Activated gamma-delta T cell treated with anti-CD3 and anti-CD28 coated beads, Interleukin-2, amount 50 U/mL, for 16 hours (primary cell): Measurements from ENCODE around the gene MYBPC3.

ENCODE experiments used
- DNase-seq: peaks from one replicate; pipeline ENCODE4 v3.0.0-alpha.2; 2020; ENCODE audit warnings: low read depth

MYBPC3 gene

GRCh38 chr11:47384498-47384897 is 32.0 kb upstream of the MYBPC3 start:
- DNase-seq, result no peak

- DNase-seq, result no peak
These were observed 30.6 kb upstream of the MYBPC3 start for GRCh38 chr11:47383071-47383470.

DNA sequence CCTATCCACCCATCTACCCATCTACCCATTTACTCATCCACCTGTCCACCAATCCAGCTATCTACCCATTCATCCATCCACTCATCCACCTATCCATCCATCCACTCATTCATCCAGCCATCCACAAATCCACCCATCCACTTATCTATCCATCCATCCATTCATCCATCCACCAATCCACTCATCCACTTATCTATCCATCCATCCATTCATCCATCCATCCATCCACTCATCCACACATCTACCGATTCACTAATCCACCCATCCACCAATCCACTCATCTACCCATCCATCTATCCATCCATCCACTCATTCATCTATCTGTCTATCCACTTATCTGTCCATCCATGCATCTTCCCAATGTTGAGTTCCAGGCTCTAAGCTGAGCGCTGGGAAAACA is 27.6 kb upstream of the MYBPC3 start:
- DNase-seq, result no peak

GRCh38 chr11:47379317-47379716 is 26.8 kb upstream of the MYBPC3 start:
- no peak for DNase-seq

- no peak for DNase-seq
These were observed 26.3 kb upstream of the MYBPC3 start for GRCh38 chr11:47378836-47379170.

DNA sequence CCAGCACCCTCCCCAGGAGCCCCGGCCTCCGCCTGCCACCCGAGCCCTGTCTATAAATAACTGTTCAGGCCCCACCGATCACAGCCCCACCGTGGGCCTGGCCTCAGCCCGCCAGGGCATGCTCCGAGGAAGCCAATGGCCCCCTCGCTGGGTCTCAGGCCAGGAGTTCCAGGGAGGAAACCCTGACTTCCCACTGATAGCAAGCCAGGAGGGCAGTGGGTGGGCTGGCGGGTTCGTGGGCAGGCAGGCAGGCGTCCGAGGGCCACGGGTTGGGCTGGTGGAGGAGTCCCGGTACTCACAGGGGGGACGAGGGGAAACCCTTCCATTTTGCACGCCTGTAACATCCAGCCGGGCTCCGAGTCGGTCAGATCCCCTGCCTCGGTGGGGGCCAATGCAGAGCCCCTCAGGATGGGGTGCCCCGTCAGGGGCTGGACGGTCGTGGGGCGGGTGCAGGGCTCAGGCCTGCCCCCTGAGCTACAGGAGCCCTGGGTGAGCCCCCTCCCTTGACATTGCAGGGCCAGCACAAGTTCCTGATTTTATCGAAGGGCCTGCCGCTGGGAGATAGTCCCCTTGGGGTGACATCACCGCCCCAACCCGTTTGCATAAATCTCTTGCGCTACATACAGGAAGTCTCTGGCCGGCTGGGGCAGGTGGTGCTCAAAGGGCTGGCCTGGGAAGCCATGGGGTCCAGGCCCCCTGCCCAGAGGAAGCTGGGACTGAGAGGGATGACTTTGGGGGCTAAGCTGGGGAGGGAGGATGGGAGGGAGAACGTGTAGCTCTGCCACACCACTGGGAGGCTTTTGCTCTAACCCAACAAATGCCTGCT is 25.7 kb upstream of the MYBPC3 start, which contains the start of gene SPI1:
Gene SPI1, minus strand, starts transcription at position 538 of the 826 bp plus-strand sequence. Its CDS starts 194 bp downstream, at position 344.
- no peak for DNase-seq

- no peak for DNase-seq
These were observed 25.1 kb upstream of the MYBPC3 start for GRCh38 chr11:47377571-47378009.

DNA sequence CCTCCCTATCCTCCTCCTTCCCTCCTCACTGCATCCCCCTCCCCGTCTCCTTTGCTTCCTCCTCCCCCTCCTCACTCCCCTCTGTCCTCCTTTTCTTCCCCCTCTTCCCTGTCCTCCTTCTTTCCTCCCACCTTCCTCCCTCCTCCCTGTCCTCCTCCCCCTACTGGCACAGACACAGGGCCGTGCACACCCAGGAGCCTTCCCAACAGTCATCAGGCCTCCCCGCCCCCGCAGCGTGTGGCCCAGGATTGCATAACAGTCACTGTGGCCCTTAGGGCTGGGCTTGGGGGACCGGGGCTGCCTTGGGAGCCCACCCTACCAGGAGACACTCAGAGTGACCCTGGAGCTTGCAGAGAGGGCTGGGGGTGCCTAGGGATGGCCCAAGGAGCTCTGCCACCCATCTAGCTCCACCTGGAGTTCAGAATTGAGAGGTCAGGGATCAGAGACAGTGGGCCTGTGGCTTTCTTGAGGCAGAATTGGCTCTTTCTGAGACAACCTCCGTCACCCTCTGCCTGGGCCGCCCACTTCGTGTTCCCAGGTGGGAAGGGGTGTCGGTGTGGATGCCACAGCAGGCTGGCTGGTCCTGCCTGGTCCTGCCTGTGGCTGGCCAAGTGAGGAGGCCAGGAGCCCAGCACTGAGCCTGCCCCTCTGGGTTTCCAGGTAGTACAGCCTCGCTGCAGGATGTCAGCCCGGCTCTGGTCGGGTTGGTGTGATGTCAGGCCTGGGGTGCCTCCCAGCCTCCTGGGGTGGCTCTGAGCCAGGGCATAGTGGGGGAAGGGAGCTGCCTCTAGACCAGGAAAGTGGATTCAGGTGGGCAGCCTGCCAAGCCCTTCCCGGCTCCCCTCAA is 24.2 kb upstream of the MYBPC3 start:
- DNase-seq, result no peak

- DNase-seq, result no peak
These were observed 23.6 kb upstream of the MYBPC3 start for GRCh38 chr11:47376107-47376524.

DNA sequence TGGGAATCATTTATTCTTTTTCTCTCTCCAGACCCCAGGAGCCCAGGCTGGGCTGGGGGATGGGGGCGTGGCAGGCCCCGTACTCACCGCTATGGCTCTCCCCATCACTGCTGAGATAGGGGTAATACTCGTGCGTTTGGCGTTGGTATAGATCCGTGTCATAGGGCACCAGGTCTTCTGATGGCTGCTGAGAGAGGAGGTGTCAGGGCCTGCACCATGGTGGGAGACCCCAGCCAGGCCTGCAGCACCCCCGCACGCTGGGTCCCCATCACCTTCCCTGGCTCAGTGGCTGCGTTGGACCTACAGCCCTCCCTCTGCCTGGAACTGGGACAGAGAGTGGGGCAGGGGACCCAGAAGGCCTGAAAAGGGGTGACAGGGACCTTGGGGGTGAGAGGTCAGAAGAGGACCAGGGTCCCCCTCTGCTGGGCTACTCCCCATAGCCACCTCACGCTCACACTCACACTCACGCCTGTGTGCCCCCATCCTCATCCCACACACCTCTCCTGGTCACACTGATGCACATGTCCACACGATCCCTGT is 23.1 kb upstream of the MYBPC3 start:
- no peak for DNase-seq

- no peak for DNase-seq
These were observed 22.5 kb upstream of the MYBPC3 start for GRCh38 chr11:47375020-47375419.

GRCh38 chr11:47374720-47375019 is 22.2 kb upstream of the MYBPC3 start:
- no peak for DNase-seq

- DNase-seq, result peak; percentile 85
These were observed 21.6 kb upstream of the MYBPC3 start for GRCh38 chr11:47373876-47374719.

- DNase-seq, result no peak
These were observed 19.9 kb upstream of the MYBPC3 start for GRCh38 chr11:47372422-47372821.

GRCh38 chr11:47369676-47370075 is 17.2 kb upstream of the MYBPC3 start:
- no peak for DNase-seq

DNA sequence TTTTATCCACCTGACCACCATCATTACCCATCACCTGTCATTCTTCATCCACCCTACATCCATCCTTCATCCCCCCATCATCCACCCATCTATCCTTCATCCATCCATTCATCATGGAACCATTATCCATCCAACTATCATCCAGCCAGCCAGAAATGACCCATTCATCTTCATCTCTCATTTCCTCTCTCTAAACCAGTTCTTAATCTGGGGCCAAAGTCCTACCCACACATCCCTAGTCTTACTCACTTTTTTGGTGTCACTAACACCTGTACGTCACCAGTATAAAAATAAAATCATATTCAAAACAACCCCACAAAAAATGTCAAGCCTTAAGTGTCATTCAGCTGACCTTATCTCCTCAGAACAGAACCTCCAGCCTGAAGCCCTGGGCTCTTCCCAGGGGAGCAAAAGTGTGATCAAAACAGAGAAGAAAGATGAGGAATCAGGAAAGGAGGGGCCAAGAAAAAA is 13.6 kb upstream of the MYBPC3 start:
- DNase-seq, result no peak

GRCh38 chr11:47361419-47361818 is 8.9 kb upstream of the MYBPC3 start:
- DNase-seq, result no peak

GRCh38 chr11:47360341-47360740 is 7.8 kb upstream of the MYBPC3 start:
- no peak for DNase-seq

GRCh38 chr11:47359586-47359985 is 7.1 kb upstream of the MYBPC3 start:
- no peak for DNase-seq

GRCh38 chr11:47359162-47359561 is 6.7 kb upstream of the MYBPC3 start:
- DNase-seq, result no peak

DNA sequence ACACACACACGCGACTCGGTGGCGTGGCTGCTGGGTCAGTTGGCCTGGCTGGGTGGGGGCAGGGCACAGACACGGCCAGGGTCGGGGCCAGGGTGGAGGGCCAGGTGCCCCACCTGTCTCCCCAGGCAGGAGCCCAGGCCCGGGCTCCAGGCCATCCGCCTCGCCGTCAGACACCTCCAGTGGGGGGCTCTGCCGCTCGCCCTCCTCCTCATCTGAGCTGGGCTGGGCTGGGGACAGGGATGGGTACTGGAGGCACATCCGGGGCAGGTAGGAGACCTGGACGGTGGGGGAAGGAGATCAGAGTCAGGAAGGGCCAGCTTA is 6.2 kb upstream of the MYBPC3 start:
- DNase-seq, result no peak
